ENCODE data around the gene PLAA.
"Not testable (repeated sequence)": the region's sequence is repeated elsewhere in the genome, so short reads cannot be mapped to it uniquely, and the experiment has no call there.

The PLAA gene

GRCh38 chr9:26888271-26888670, 58.8 kb downstream of the PLAA start:
- no peak for TF ChIP-seq CTCF (IDR thresholded peaks at IDR 0.05; ENCODE audit: control extremely low read depth, extremely low read depth, low read depth, missing control alignments)
- CTCF ChIA-PET, result interaction anchor here (1.4 to 2.3 kb wide), 3 partner anchors 10 to 32 kb away, joined by 3 to 5 read pairs (median 3); no protein-coding TSS in a partner anchor
- DNase-seq (ENCODE audit: extremely low spot score), result no peak
- POLR2A ChIA-PET, result no interaction called here

- POLR2A ChIA-PET, result no interaction called here
These were observed 64.9 kb downstream of the PLAA start for GRCh38 chr9:26882154-26882553.

GRCh38 chr9:26880262-26880661, 66.8 kb downstream of the PLAA start:
- TF ChIP-seq CTCF (IDR thresholded peaks at IDR 0.05; ENCODE audit: control extremely low read depth, extremely low read depth, low read depth, missing control alignments), result no peak
- CTCF ChIA-PET, result no interaction called here
- DNase-seq (ENCODE audit: extremely low spot score), result no peak
- POLR2A ChIA-PET, result no interaction called here

More at GRCh38 chr9:26882154-26882553, 64.9 kb downstream of the PLAA start:
- TF ChIP-seq CTCF (IDR thresholded peaks at IDR 0.05; ENCODE audit: control extremely low read depth, extremely low read depth, low read depth, missing control alignments), result no peak
- no peak for DNase-seq (ENCODE audit: extremely low spot score)
- CTCF ChIA-PET, result interaction anchor here (0.8 to 1.9 kb wide), 2 partner anchors 9 to 18 kb away, joined by 3 to 5 read pairs; no protein-coding TSS in a partner anchor

DNA sequence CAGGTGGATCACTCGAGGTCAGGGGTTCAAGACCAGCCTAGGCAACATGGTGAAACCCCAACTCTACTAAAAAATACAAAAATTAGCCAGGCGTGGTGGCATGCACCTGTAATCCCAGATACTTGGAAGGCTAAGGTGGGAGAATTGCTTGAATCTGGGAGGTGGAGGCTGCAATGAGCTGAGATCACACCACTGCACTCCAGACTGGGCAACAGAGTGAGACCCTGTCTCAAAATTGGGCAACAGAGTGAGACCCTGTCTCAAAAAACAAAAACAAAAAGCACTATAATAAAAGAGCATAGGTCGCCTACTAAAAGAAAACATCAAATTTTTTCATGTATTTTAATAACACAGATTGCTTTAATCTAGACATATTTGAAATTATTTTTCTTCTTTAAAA, 71.9 kb downstream of the PLAA start:
- DNase-seq (ENCODE audit: extremely low spot score); POLR2A ChIA-PET: not testable (repeated sequence)
- CTCF ChIA-PET, result interaction anchor here (0.9 to 1.6 kb wide), 4 partner anchors 9 to 18 kb away, joined by 3 to 5 read pairs (median 3); no protein-coding TSS in a partner anchor

GRCh38 chr9:26870292-26870691, 76.8 kb downstream of the PLAA start:
- ChIA-PET CTCF (no interaction called here), POLR2A (no interaction called here)
- no peak for TF ChIP-seq CTCF (IDR thresholded peaks at IDR 0.05; ENCODE audit: control extremely low read depth, extremely low read depth, low read depth, missing control alignments)
- DNase-seq (ENCODE audit: extremely low spot score), result no peak

DNA sequence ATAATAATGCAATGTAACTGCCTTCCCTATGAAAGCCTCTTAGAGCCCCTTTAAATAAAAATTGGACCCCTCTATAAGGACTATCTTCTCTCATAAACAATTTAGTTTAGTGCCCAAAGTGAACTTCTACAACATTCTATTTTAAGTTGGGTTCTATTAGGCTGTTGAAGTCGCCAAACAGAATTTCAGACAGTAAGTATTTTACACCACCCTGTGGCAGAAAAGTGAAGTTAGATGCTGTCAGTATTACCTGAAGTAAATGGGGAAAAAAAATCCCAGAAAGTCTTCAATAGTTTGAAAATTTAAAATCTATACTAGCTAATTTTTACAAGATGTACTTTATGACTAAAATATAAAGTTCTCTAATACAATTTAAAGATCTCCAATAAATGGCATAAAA, 84.0 kb downstream of the PLAA start:
- ChIA-PET POLR2A (no interaction called here), CTCF (no interaction called here)
- DNase-seq (ENCODE audit: extremely low spot score), result no peak
- no peak for TF ChIP-seq CTCF (IDR thresholded peaks at IDR 0.05; ENCODE audit: control extremely low read depth, extremely low read depth, low read depth, missing control alignments)

GRCh38 chr9:26856413-26857032, 90.5 kb downstream of the PLAA start:
- POLR2A ChIA-PET, result no interaction called here
- TF ChIP-seq CTCF (IDR thresholded peaks at IDR 0.05; ENCODE audit: control extremely low read depth, extremely low read depth, low read depth, missing control alignments), result peak; percentile 62
- peak; percentile 45 for DNase-seq (ENCODE audit: extremely low spot score)
- CTCF ChIA-PET, result interaction anchor here (0.9 to 1.6 kb wide), 5 partner anchors 16 to 133 kb away, joined by 3 to 6 read pairs (median 4); no protein-coding TSS in a partner anchor

All from GM10248 (cell line).